Measurements from ENCODE around the gene TFDP1.

Gene TFDP1

GRCh38 chr13:113584205-113584869 is at the start of gene TFDP1:
TFDP1 (plus strand) TSS chr13:113584753; CDS start chr13:113585838, 1,085 bp downstream.
- peak; percentile 31 for DNase-seq (ENCODE audit: low read depth, low spot score)

DNA sequence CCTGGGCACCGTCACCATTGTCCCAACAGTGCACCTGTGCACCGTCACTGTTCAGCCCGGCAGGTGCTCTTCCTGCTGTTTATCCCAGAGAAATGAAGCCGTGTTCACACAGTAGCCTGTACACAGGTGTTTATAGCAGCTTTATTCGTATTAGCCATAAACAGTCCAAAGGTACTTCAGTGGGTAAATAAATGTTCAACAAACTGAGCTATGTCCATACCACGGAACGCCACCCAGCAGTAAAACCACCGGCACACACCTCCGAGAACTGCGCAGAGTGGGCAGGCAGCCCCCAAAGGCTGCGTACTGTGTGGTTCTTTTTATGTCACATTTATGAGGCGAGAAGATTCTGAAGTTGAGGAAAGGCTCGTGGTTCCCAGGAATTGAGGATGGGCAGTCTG is 49.2 kb upstream of the TFDP1 start:
- DNase-seq (ENCODE audit: low read depth, low spot score) = no peak

GRCh38 chr13:113536461-113537110 is 48.0 kb upstream of the TFDP1 start:
- DNase-seq (ENCODE audit: low read depth, low spot score) = no peak

GRCh38 chr13:113537205-113537604 is 47.3 kb upstream of the TFDP1 start:
- DNase-seq (ENCODE audit: low read depth, low spot score) = no peak

DNA sequence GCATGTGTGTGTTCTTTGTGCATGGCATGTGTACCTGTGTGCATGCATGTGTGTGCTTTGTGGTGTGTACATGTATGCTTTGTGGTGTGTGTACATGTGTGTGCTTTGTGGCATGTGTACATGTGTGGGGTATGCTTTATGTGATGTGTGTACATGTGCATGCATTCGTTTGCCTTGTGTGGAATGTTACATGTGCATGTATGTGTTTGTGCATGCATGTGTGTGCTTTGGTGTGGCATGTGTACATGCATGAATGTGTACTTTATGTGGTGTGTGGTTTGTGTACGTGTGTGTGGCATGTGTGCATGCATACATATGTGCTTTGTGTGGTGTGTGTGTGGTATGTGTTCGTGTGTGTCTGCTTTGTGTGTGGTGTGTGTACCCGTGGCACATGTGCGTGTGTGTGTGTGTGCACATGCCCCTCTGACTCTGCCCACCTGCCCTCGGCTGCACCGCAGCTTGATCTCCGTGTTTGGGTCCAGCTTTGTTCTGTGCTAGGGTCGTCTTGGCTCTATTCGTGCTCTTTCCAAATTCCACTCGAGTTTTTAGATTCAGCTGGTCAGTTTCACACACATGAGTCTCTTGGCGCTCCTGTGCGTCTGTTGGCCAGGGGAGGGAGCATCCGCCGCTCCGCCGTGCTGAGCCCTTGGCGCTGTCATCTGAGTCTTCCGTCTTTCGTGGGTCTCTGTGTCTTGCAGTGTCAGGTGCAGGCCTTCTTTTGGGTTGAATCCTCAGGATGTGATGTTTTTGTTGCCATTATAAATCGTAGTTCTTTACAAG is 46.5 kb upstream of the TFDP1 start:
- no peak for DNase-seq (ENCODE audit: low read depth, low spot score)

GRCh38 chr13:113538689-113539058 is 45.9 kb upstream of the TFDP1 start:
- DNase-seq (ENCODE audit: low read depth, low spot score) = no peak

- no peak for DNase-seq (ENCODE audit: low read depth, low spot score)
Observed at GRCh38 chr13:113539176-113539575, 45.4 kb upstream of the TFDP1 start.

- DNase-seq (ENCODE audit: low read depth, low spot score) = no peak
Observed at GRCh38 chr13:113539822-113540221, 44.7 kb upstream of the TFDP1 start.

GRCh38 chr13:113540523-113540922 is 44.0 kb upstream of the TFDP1 start:
- no peak for DNase-seq (ENCODE audit: low read depth, low spot score)

DNA sequence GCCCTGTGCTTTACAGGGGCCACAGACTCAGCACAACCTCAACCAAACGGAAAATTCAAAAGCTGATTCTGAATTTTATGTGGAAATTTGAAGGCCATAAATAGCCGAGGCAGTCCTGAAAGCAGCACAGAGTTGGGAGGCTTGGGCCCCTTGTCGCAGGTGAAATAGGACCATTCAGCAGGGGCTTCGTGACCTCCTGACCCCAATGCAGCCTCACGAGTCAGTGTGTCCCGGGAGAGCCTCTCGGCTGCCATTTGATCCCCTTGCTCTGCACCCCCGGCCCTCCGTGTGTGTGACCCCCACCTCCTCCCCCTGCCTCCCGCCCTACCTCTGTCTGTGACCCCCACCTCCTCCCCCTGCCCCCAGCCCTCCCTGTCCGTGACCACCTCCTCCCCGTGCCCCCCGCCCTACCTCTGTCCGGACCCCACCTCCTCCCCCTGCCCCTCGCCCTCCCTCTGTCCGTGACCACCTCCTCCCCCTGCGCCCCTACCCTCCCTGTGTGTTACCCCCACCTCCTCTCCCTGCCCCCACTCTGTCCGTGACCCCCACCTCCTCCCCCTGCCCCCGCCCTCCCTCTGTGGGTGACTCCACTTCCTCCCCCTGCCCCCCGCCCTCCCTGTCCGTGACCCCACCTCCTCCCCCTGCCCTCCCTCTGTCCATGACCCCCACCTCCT is 41.7 kb upstream of the TFDP1 start:
- DNase-seq (ENCODE audit: low read depth, low spot score) = no peak

DNA sequence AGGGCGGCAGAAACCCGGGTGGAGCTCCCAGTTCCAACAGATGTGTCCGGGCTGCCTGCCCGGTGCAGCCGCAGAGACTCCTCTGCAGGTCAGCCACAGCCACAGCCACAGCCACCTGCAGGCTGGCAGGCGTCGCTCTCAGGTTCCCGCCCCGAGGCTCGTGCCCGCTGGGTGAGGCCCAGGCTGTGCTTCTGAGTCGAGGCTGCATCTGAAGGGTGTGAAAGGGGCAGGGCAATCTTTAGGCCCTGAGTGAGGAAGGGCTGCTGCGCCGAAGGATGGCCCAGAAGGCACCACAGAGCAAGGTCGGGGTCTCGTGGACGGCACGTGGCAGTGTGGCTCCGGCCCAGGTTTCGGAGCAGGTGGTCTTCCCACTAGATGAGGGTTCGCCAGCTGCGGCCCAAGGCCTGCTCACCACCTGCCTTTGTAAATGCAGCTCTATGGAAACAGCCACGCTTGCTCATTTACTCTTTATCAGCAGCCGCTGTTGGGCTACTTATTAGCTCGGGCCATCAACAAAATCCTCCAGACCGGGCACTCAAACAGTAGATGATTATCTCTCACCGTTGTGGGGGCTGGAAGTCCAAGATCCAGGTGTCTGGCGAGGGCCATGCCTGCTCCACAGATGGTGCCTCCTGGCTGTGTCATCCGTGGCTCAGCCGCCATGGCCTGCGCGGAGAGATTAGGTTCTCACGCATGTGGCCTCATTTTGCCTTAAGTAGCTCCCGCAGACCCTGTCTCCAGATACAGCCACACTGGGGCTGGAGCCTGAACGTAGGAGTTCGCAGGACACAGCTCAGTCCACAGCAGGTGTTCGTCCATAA is 40.3 kb upstream of the TFDP1 start:
- no peak for DNase-seq (ENCODE audit: low read depth, low spot score)

DNA sequence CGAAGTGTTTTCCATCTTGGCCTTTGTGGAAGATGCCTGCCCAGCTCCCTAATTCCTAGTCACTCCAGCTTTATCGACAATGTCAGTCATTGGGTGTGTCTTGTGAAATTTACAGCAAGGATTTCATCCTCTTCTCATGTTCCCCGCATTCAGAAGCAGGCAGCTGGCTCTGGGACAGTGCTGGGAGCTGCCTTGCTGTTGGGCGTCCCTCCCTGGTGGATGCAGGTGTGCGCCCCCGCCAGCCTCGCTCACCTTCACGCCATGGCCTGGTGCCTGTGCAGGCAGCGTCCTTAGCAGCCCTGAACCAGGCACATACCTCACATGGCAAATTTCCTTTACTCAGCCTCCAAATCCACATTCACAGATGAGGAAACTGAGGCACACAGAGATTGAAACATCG is 39.7 kb upstream of the TFDP1 start:
- DNase-seq (ENCODE audit: low read depth, low spot score) = no peak

GRCh38 chr13:113545455-113545930 is 39.1 kb upstream of the TFDP1 start:
- no peak for DNase-seq (ENCODE audit: low read depth, low spot score)

DNA sequence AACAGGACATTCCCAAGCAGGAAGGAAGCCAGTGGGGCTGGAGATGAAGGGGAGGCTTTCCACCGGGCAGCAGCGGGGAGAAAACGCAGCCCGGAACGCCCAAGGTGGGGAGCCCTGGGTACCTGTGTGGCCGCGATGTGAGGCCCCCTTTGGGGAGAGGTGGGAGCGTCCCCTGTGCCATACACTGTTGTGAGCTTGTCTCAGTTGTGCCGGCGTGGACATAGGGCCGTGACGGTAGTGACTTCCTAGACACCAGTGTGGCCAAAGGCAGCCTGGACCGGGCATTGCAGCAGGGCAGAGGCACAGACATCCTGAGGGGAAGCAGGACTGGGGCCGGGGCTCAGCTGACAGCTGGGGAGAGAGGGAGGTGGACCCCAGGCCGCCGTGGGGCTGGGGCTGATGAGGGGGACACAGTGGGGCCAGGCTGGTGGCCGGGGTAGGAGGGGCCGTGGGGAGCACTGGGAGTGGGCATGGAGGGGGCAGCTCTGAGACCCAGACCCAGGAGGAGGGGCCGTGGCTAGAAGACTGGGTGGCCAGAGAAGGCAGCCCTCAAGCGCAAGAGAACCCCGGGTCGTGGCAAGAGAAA is 38.5 kb upstream of the TFDP1 start:
- no peak for DNase-seq (ENCODE audit: low read depth, low spot score)

DNA sequence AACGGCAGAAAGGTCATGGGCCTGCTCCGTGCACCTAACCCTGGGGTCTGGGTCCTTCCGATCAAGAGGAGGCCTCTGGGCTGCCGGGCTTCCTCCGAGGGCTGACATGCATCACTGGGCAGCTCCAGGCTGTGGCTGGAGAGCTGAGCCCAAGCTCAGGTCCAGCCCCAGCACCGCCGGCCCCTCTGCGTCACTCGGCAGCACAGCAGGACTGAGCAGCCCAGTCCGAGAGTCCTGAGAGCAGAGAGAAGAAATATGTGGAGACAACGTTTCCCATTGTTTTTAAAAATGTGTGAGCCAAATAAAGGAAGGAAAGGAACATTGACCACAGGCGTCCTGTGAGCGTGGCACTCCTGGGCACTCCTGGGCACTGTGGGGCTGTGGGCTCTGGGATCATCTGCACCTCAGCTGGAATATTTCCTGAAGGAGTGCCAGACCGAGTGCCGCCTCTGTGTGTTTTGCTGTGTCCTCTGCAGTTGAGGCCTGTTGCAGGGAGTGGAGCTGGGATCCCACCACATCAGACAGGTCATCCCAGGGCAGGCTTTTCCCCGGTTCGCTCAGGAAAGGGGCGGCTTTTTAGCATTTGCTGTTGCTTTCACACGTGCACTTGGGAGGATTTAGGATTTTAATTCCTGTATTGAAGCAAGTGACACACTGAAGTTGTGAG is 37.8 kb upstream of the TFDP1 start:
- no peak for DNase-seq (ENCODE audit: low read depth, low spot score)

DNA sequence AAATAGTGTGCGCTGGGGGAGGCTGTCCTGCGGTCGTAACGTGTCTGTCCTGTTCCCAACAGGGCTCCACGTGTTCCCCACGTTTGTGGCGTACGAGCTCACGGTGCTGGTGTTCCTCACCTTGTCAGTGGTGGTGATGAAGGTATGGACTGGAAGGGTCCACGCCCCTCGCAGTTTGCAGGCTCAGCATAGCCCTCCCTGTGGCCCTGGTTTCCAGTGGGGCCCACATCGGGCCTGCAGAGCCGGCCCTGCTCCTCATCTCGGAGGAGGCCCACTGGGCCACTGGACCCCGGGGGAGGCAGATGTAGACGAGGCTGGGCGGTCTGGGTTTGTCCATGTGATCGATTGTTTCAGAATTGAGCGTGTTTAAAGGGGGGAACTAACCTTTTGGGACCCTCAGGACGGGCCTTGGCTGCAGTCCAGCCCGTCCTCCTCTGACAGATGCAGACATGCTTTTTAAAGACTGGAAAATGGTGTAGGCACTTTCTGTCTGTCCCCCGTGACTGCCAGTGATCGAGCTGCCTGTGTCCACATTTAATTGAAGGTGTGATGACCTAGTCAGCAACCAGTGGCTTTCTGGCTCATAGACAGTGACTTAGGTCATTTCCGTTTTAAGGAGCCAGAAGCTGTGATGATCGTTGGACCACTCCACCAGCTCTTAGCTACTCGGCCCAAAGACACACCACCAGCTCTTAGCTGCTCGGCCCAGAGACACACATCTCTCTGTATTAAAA is 37.1 kb upstream of the TFDP1 start:
- no peak for DNase-seq (ENCODE audit: low read depth, low spot score)

DNA sequence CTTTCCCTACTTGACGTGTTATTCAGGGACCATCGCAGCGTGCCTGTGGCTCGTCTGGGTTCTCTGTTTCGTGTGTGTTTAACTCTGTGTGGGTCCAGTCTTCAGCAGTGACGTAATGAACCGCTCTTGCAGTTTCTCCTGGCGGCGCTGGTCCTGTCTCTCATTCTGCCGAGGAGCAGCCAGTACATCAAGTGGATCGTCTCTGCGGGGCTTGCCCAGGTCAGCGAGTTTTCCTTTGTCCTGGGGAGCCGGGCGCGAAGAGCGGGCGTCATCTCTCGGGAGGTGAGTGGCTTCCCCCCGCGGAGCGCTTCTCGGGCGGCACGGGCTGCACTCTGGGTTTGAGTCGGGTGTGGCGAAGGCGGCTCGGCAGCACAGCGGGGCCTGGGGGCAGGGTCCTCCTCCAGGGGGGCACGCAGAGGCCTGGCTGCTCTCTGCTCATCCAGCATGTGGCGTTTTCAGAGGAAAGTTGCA is 36.3 kb upstream of the TFDP1 start:
- no peak for DNase-seq (ENCODE audit: low read depth, low spot score)

DNA sequence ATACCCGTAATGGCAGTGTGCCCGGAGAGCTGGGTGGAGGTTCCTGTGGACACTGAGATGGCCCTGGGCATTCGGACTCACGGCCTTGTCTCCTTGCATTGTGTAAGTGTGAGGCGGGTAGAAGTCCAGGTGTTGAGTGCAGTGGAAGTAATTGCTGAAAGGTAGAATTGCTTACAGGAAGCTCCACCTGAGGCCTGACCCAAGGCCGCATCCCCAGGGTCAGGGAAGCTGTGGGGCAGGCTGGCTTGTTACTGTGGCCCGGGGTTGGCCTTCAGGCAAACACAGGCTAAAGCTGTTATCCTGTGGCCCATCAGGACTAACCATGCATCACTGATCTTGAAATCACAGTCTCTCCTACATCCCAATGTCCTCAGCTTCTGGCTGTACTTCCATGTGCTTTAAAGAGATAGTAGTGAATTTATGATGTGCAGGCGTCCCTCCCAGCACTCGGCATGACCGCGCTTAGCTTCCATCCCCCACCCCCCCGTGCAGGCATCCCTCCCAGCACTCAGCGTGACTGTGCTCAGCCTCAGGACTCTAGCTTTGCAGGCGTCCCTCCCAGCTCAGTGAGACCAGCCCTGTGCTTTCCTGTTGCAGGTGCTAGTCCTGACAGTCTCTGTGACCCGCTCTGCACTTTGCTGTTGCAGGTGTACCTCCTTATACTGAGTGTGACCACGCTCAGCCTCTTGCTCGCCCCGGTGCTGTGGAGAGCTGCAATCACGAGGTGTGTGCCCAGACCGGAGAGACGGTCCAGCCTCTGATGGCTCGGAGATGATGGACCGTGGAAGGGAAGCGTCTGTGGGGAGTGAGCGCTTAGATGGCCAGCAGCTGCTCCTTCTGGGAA is 35.6 kb upstream of the TFDP1 start:
- DNase-seq (ENCODE audit: low read depth, low spot score) = no peak

GRCh38 chr13:113550453-113550852 is 34.1 kb upstream of the TFDP1 start:
- no peak for DNase-seq (ENCODE audit: low read depth, low spot score)
